ENCODE results near the gene CFAP73.

CFAP73 gene

GRCh38 chr12:113142173-113142885 is 7.2 kb upstream of the CFAP73 start:
- no peak for DNase-seq (ENCODE audit: low read depth)

- DNase-seq (ENCODE audit: low read depth), result no peak
These were observed 6.6 kb upstream of the CFAP73 start for GRCh38 chr12:113142886-113143332.

GRCh38 chr12:113143959-113144358 is 5.6 kb upstream of the CFAP73 start:
- no peak for DNase-seq (ENCODE audit: low read depth)

- DNase-seq (ENCODE audit: low read depth), result no peak
These were observed 4.7 kb upstream of the CFAP73 start for GRCh38 chr12:113144806-113145205.

- DNase-seq (ENCODE audit: low read depth), result no peak
These were observed 3.6 kb upstream of the CFAP73 start for GRCh38 chr12:113145720-113146551.

GRCh38 chr12:113146999-113147398 is 2.5 kb upstream of the CFAP73 start:
- no peak for DNase-seq (ENCODE audit: low read depth)

- no peak for DNase-seq (ENCODE audit: low read depth)
These were observed 2.1 kb downstream of the CFAP73 start for GRCh38 chr12:113151655-113152054.

GRCh38 chr12:113152196-113152834 is 2.8 kb downstream of the CFAP73 start:
- DNase-seq (ENCODE audit: low read depth), result no peak

- no peak for DNase-seq (ENCODE audit: low read depth)
These were observed 3.6 kb downstream of the CFAP73 start for GRCh38 chr12:113152835-113153814.

- no peak for DNase-seq (ENCODE audit: low read depth)
These were observed 4.9 kb downstream of the CFAP73 start for GRCh38 chr12:113154351-113154973.

- DNase-seq (ENCODE audit: low read depth), result no peak
These were observed 5.5 kb downstream of the CFAP73 start for GRCh38 chr12:113155060-113155459.

- no peak for DNase-seq (ENCODE audit: low read depth)
These were observed 6.1 kb downstream of the CFAP73 start for GRCh38 chr12:113155646-113156045.

GRCh38 chr12:113157218-113157859 is 7.8 kb downstream of the CFAP73 start:
- DNase-seq (ENCODE audit: low read depth), result no peak

- no peak for DNase-seq (ENCODE audit: low read depth)
These were observed 9.1 kb downstream of the CFAP73 start for GRCh38 chr12:113158439-113159203.

GRCh38 chr12:113159937-113160336 is 10.4 kb downstream of the CFAP73 start:
- DNase-seq (ENCODE audit: low read depth), result no peak

- no peak for DNase-seq (ENCODE audit: low read depth)
These were observed 12.0 kb downstream of the CFAP73 start for GRCh38 chr12:113161415-113162016.

- no peak for DNase-seq (ENCODE audit: low read depth)
These were observed 12.8 kb downstream of the CFAP73 start for GRCh38 chr12:113162102-113163029.

- no peak for DNase-seq (ENCODE audit: low read depth)
These were observed 13.5 kb downstream of the CFAP73 start for GRCh38 chr12:113163030-113163360.

All from stimulated activated CD8-positive, alpha-beta memory T cell treated with anti-CD3 and anti-CD28 coated beads, Interleukin-7, amount 100 ng/mL, for 24 hours (primary cell).